Loucy (cell line): ENCODE measurements around the gene KSR2.

Experiments
- H2AFZ ChIP-seq: fragments of 200-600 bp; sonication (generic); 2 replicates; pipeline ENCODE4 v1.6.0; 2016; ENCODE audit warnings: antibody characterized with exemption, mild to moderate bottlenecking, low read length, moderate library complexity
- H3F3A ChIP-seq: fragments of 200-600 bp; 2 replicates; pipeline ENCODE4 v1.6.0; 2016; ENCODE audit warnings: antibody characterized with exemption, low read depth, mild to moderate bottlenecking
- H3K27me3 ChIP-seq: fragments of 200-600 bp; sonication (generic); 2 replicates; pipeline ENCODE4 v1.6.1; 2014; ENCODE audit warnings: low read length, mild to moderate bottlenecking; ENCODE audit not compliant: insufficient read depth, poor library complexity, severe bottlenecking
- H3K36me3 ChIP-seq: fragments of 200-600 bp; sonication (generic); 2 replicates; pipeline ENCODE4 v1.6.1; 2016; ENCODE audit warnings: low read length; ENCODE audit not compliant: insufficient read depth
- H3K4me1 ChIP-seq: fragments of 200-600 bp; sonication (generic); 2 replicates; pipeline ENCODE4 v1.5.1; 2014; ENCODE audit warnings: low read length, mild to moderate bottlenecking; ENCODE audit not compliant: insufficient read depth, poor library complexity, severe bottlenecking
- H3K4me2 ChIP-seq: fragments of 200-600 bp; sonication (generic); 2 replicates; pipeline ENCODE4 v1.6.0; 2014; ENCODE audit warnings: antibody characterized with exemption, low read length, low read depth, mild to moderate bottlenecking; ENCODE audit not compliant: poor library complexity, severe bottlenecking
- H3K4me3 ChIP-seq: fragments of 200-600 bp; sonication (generic); 2 replicates; pipeline ENCODE4 v1.5.1; 2014; ENCODE audit warnings: low read length, mild to moderate bottlenecking, mixed read lengths; ENCODE audit not compliant: poor library complexity, severe bottlenecking
- H3K79me2 ChIP-seq: fragments of 200-600 bp; sonication (generic); 2 replicates; pipeline ENCODE4 v1.6.1; 2014; ENCODE audit warnings: low read length; ENCODE audit not compliant: insufficient read depth
- H3K9ac ChIP-seq: fragments of 200-600 bp; sonication (generic); 2 replicates; pipeline ENCODE4 v1.6.0; 2014; ENCODE audit warnings: mild to moderate bottlenecking, low read depth, low read length, moderate library complexity; ENCODE audit not compliant: poor library complexity, severe bottlenecking
- H3K9me2 ChIP-seq: fragments of 200-600 bp; sonication (generic); replicated peaks from 2 replicates; pipeline ENCODE4 v1.6.1; 2016; ENCODE audit warnings: low read depth, low read length, mixed read lengths
- H3K9me3 ChIP-seq: fragments of 200-600 bp; sonication (generic); 2 replicates; pipeline ENCODE4 v1.6.1; 2014; ENCODE audit warnings: mild to moderate bottlenecking, antibody characterized with exemption, low read length, low read depth; ENCODE audit not compliant: insufficient read depth
- H4K20me1 ChIP-seq: fragments of 200-600 bp; sonication (generic); 2 replicates; pipeline ENCODE4 v1.6.0; 2014; ENCODE audit warnings: antibody characterized with exemption, low read length, mild to moderate bottlenecking; ENCODE audit not compliant: insufficient read depth, poor library complexity, severe bottlenecking
- CTCF ChIP-seq: fragments of 200-600 bp; sonication (generic); conservative IDR thresholded peaks from 2 replicates; pipeline ENCODE4 v1.5.1; 2014; ENCODE audit warnings: mild to moderate bottlenecking, antibody characterized with exemption, low read length
- EZH2phosphoT487 ChIP-seq: fragments of 200-600 bp; IDR thresholded peaks from 2 replicates; pipeline ENCODE4 v1.6.1; 2018; ENCODE audit warnings: antibody characterized with exemption, mild to moderate bottlenecking, moderate library complexity, borderline replicate concordance

KSR2 gene

DNA sequence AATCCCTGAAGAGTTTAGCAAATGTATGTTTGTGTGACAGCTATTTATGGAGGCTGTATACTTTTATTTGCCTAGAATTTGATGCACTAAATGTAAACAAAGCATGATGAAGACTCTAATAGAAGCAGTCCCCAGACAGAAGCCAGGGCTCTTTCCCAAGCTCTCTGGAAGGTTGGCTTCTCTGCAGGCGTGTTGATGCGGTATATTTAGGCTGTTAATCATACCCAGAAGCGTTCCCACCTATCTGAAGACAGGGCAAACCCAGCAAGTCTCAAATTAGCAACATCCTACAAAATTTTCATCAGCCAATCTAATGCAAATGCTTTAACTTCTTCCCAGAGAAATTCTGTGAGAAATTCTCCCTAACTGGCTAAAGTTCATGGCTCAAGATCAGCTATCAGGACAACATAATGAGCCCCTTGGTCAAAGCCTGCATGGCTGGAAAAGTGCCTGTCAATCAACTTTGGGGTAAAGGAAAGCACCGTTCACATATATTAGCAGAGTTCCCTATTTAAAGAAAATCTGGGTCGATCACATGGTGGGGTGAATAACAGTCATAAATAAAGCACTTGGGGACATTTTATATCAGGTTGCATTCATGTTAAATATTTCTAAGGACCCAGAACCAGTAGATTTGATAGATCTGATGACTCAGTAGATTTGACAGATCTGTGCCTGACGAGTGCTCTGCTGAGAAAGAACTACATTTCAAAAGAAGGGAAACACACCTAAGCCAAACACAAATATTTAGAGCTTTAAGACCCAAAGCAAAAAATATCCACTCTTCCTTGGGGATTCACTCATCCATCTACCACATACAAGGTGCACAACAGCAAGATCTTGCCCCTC lies 46.6 kb downstream of the KSR2 start:
- no peaks in the 10 kb centered on the region for H3K4me1 ChIP-seq
- H3K9me2 ChIP-seq, result no peaks in the 10 kb centered on the region

DNA sequence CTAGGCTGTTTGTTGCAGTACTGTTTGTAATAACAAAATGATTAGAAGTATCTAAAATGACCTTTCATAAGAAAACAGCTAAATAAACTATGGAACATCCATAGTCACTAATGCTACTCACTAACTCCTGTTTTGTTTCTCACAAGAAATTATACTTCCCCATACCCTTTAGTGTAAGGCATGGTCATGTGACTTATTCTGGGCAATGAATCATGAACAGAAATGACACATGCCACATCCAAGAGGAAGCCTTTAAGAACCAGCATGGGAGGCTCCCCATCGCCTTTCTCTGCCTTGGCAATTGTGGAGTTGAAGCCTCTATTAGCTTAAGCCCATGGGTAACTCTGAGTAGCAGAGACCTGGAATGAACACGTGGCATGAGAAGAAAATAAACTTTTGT lies 49.3 kb downstream of the KSR2 start:
- TF ChIP-seq CTCF (no peak), EZH2phosphoT487 (no peak)
- no peaks in the 10 kb centered on the region for H3K27me3 ChIP-seq
- H3K9ac ChIP-seq, result no peak overlapping the region
- no peaks in the 10 kb centered on the region for H4K20me1 ChIP-seq
- no peaks in the 10 kb centered on the region for H3K79me2 ChIP-seq
- H3K4me2 ChIP-seq, result no peak overlapping the region
- H2AFZ ChIP-seq, result no peak overlapping the region
- H3K9me2 ChIP-seq, result no peaks in the 10 kb centered on the region
- no peaks in the 10 kb centered on the region for H3K36me3 ChIP-seq
- H3K4me1 ChIP-seq, result no peaks in the 10 kb centered on the region
- no peaks in the 10 kb centered on the region for H3F3A ChIP-seq
- H3K4me3 ChIP-seq, result no peak overlapping the region
- H3K9me3 ChIP-seq, result no peaks in the 10 kb centered on the region

More for the DNA sequence above, 46.6 kb downstream of the KSR2 start:
- Histone ChIP-seq H3K9ac (no peak overlapping the region), H3F3A (no peaks in the 10 kb centered on the region), H3K9me3 (no peaks in the 10 kb centered on the region), H2AFZ (no peak overlapping the region), H3K79me2 (no peaks in the 10 kb centered on the region), H3K4me3 (no peak overlapping the region), H3K4me2 (no peak overlapping the region), H3K27me3 (no peaks in the 10 kb centered on the region), H3K36me3 (no peaks in the 10 kb centered on the region), H4K20me1 (no peaks in the 10 kb centered on the region)
- TF ChIP-seq CTCF (no peak), EZH2phosphoT487 (no peak)

GRCh38 chr12:117914686-117915085 lies 54.1 kb downstream of the KSR2 start:
- Histone ChIP-seq H4K20me1 (no peaks in the 10 kb centered on the region), H3K4me3 (no peak overlapping the region), H2AFZ (no peak overlapping the region), H3K9me3 (no peaks in the 10 kb centered on the region), H3K9ac (no peak overlapping the region), H3K79me2 (no peaks in the 10 kb centered on the region), H3K27me3 (no peaks in the 10 kb centered on the region), H3K4me2 (no peak overlapping the region), H3K36me3 (no peaks in the 10 kb centered on the region), H3K9me2 (no peaks in the 10 kb centered on the region), H3K4me1 (no peaks in the 10 kb centered on the region), H3F3A (no peaks in the 10 kb centered on the region)
- TF ChIP-seq CTCF, result no peak
- no peak for TF ChIP-seq EZH2phosphoT487
